HepG2 (cell line): ENCODE results near the gene EPB41L1. TPM values are rescaled to one million over a fixed set of nuclear protein-coding genes. Genes with fewer than 3 reads are reported as not detected.

Source experiments
- ARHGAP35 ChIP-seq: sonication (generic); formaldehyde crosslinking; IDR thresholded peaks from 2 replicates; pipeline ENCODE4 v1.9.0; 2022; ENCODE audit warnings: mild to moderate bottlenecking, inconsistent platforms, moderate library complexity, missing genetic modification reagents, borderline replicate concordance
- DNMT3B ChIP-seq: conservative IDR thresholded peaks from 2 replicates; pipeline ENCODE4 v1.6.1; 2016; ENCODE audit warnings: missing biosample characterization, control low read depth
- EED ChIP-seq: sonication (generic); formaldehyde crosslinking; IDR thresholded peaks from 2 replicates; pipeline ENCODE4 v1.5.0; 2020; ENCODE audit warnings: mild to moderate bottlenecking, missing genetic modification reagents
- HHEX ChIP-seq: IDR thresholded peaks from 2 replicates; pipeline ENCODE4 v1.6.1; 2016; ENCODE audit warnings: control low read depth
- HNRNPL ChIP-seq: fragments of 200-400 bp; formaldehyde crosslinking; IDR thresholded peaks from 2 replicates; pipeline ENCODE4 v1.6.1; 2017; ENCODE audit warnings: mild to moderate bottlenecking, low read depth, low read length
- NFYB ChIP-seq: sonication (generic); formaldehyde crosslinking; IDR thresholded peaks from 2 replicates; pipeline ENCODE4 v1.4.0; 2020; ENCODE audit warnings: missing genetic modification reagents
- SAFB2 ChIP-seq: sonication (generic); formaldehyde crosslinking; IDR thresholded peaks from 2 replicates; pipeline ENCODE4 v1.5.1; 2020; ENCODE audit warnings: missing genetic modification reagents, low read depth, mild to moderate bottlenecking, borderline replicate concordance
- SMAD3 ChIP-seq: sonication (generic); formaldehyde crosslinking; IDR thresholded peaks from 2 replicates; pipeline ENCODE4 v1.4.0; 2020; ENCODE audit warnings: missing genetic modification reagents
- TP53 ChIP-seq: sonication (generic); formaldehyde crosslinking; conservative IDR thresholded peaks from 2 replicates; pipeline ENCODE4 v1.4.0; 2020; ENCODE audit warnings: missing genetic modification reagents
- ZBTB3 ChIP-seq: sonication (generic); formaldehyde crosslinking; IDR thresholded peaks from 2 replicates; pipeline ENCODE4 v1.4.0; 2020; ENCODE audit warnings: low read depth, mild to moderate bottlenecking, moderate library complexity, missing genetic modification reagents, borderline replicate concordance
- ZIK1 ChIP-seq: sonication (generic); formaldehyde crosslinking; IDR thresholded peaks from 2 replicates; pipeline ENCODE4 v1.5.0; 2020; ENCODE audit warnings: mild to moderate bottlenecking, low read depth, missing genetic modification reagents, borderline replicate concordance
- ZNF256 ChIP-seq: sonication (generic); formaldehyde crosslinking; conservative IDR thresholded peaks from 2 replicates; pipeline ENCODE4 v1.4.0; 2020; ENCODE audit warnings: missing genetic modification reagents
- ZNF34 ChIP-seq: sonication (generic); formaldehyde crosslinking; IDR thresholded peaks from 2 replicates; pipeline ENCODE4 v1.4.0; 2020; ENCODE audit warnings: mild to moderate bottlenecking, missing genetic modification reagents, borderline replicate concordance
- ZNF354B ChIP-seq: sonication (generic); formaldehyde crosslinking; IDR thresholded peaks from 2 replicates; pipeline ENCODE4 v1.8.0; 2022; ENCODE audit warnings: mild to moderate bottlenecking, missing genetic modification reagents
- ZNF564 ChIP-seq: sonication (generic); formaldehyde crosslinking; IDR thresholded peaks from 2 replicates; pipeline ENCODE4 v1.8.1; 2023; ENCODE audit warnings: mild to moderate bottlenecking, missing genetic modification reagents
- ZNF652 ChIP-seq: IDR thresholded peaks from 2 replicates; pipeline ENCODE4 v1.6.1; 2016; ENCODE audit warnings: low read depth, borderline replicate concordance
- ZNF737 ChIP-seq: sonication (generic); formaldehyde crosslinking; IDR thresholded peaks from 2 replicates; pipeline ENCODE4 v1.5.0; 2020; ENCODE audit warnings: missing genetic modification reagents, mild to moderate bottlenecking, borderline replicate concordance
- polyA plus RNA-seq, 8 experiments: library from polyadenylated mRNA; depleted of rRNA in 3 of 8; stranded (reverse) in 7 of 8; unstranded in 1 of 8; fragments of >200 nt; fragmentation: Illumina TruSeq in 4 of 8; extraction: Trizol in 4 of 8; gene quantifications; 2 replicates each; pipeline versions ENCODE4 v1.2.1 to v1.2.3, GENCODE V29; 2011 to 2016; ENCODE audit warnings: low read depth in 4 of 8, missing spikeins in 1 of 8, mixed read lengths in 1 of 8; ENCODE audit not compliant: insufficient read depth in 1 of 8
- total RNA-seq, 5 experiments: library from RNA; depleted of rRNA; stranded (reverse); fragments of >200 nt; fragmentation: Illumina TruSeq; extraction: Trizol; gene quantifications; 2 replicates each; pipeline ENCODE4 v1.2.3, GENCODE V29; 2016; ENCODE audit warnings: low read depth in 1 of 5
- TF ChIP-seq, protein P1 (sequence below): sonication (generic); formaldehyde crosslinking; IDR thresholded peaks from 2 replicates; pipeline ENCODE4 v1.4.0; 2020; ENCODE audit warnings: missing genetic modification reagents, mild to moderate bottlenecking, borderline replicate concordance
- TF ChIP-seq, protein P2 (sequence below): sonication (generic); formaldehyde crosslinking; conservative IDR thresholded peaks from 2 replicates; pipeline ENCODE4 v1.8.0; 2022; ENCODE audit warnings: low read depth, missing genetic modification reagents
- TF ChIP-seq, protein P3 (sequence below): sonication (generic); formaldehyde crosslinking; IDR thresholded peaks from 2 replicates; pipeline ENCODE4 v1.8.0; 2022; ENCODE audit warnings: mild to moderate bottlenecking, missing genetic modification reagents, moderate library complexity
- TF ChIP-seq, protein P4 (sequence below): sonication (generic); formaldehyde crosslinking; IDR thresholded peaks from 2 replicates; pipeline ENCODE4 v1.9.0; 2021; ENCODE audit warnings: missing genetic modification reagents, borderline replicate concordance
- TF ChIP-seq, protein P5 (sequence below): sonication (generic); formaldehyde crosslinking; IDR thresholded peaks from 2 replicates; pipeline ENCODE4 v1.4.0; 2020; ENCODE audit warnings: missing genetic modification reagents; ENCODE audit errors: not compliant biosample characterization
- TF ChIP-seq, protein P6 (sequence below): sonication (generic); formaldehyde crosslinking; IDR thresholded peaks from 2 replicates; pipeline ENCODE4 v1.5.1; 2020; ENCODE audit warnings: mild to moderate bottlenecking, moderate library complexity, missing genetic modification reagents

EPB41L1 gene
- total and polyA plus RNA-seq, 2 of the 13 experiments (the other 11 are each of a cell fraction or from before 2014, with no cell fraction given), result 16.7 to 39.0 TPM

DNA sequence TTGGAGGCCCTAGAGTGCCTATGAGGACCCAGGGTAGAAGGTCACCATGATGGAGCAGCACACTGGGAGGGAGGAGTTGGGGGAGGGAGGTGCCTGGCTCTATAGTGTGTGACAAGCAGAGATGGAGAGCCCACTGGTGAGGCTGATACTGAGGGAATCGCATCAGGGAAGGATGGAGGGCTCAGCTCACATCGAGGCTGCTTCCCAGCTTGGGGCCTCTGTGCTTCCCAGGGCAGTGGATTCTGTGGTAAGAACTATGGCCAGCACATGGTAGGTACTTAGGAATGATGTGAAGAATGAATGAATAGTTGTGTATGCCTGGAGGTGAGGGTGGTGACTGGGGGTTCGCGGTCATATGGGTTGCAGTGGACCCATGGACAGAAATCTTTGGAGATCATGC is 1.3 kb upstream of the EPB41L1 start (continued):
- TF ChIP-seq, protein P1, sequence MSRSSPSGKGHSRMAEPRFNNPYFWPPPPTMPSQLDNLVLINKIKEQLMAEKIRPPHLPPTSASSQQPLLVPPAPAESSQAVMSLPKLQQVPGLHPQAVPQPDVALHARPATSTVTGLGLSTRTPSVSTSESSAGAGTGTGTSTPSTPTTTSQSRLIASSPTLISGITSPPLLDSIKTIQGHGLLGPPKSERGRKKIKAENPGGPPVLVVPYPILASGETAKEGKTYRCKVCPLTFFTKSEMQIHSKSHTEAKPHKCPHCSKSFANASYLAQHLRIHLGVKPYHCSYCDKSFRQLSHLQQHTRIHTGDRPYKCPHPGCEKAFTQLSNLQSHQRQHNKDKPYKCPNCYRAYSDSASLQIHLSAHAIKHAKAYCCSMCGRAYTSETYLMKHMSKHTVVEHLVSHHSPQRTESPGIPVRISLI (CRISPR knock-in tag), result no peak
- TF ChIP-seq TP53 (CRISPR knock-in tag), result no peak
- TF ChIP-seq, protein P2, sequence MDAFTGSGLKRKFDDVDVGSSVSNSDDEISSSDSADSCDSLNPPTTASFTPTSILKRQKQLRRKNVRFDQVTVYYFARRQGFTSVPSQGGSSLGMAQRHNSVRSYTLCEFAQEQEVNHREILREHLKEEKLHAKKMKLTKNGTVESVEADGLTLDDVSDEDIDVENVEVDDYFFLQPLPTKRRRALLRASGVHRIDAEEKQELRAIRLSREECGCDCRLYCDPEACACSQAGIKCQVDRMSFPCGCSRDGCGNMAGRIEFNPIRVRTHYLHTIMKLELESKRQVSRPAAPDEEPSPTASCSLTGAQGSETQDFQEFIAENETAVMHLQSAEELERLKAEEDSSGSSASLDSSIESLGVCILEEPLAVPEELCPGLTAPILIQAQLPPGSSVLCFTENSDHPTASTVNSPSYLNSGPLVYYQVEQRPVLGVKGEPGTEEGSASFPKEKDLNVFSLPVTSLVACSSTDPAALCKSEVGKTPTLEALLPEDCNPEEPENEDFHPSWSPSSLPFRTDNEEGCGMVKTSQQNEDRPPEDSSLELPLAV, result no peak
- TF ChIP-seq ARHGAP35 (CRISPR knock-in tag), result no peak
- TF ChIP-seq ZNF354B, result no peak
- no peak for TF ChIP-seq ZIK1
- TF ChIP-seq, protein P3, sequence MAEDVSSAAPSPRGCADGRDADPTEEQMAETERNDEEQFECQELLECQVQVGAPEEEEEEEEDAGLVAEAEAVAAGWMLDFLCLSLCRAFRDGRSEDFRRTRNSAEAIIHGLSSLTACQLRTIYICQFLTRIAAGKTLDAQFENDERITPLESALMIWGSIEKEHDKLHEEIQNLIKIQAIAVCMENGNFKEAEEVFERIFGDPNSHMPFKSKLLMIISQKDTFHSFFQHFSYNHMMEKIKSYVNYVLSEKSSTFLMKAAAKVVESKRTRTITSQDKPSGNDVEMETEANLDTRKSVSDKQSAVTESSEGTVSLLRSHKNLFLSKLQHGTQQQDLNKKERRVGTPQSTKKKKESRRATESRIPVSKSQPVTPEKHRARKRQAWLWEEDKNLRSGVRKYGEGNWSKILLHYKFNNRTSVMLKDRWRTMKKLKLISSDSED (CRISPR knock-in tag), result no peak
- no peak for TF ChIP-seq SMAD3 (CRISPR knock-in tag)
- TF ChIP-seq ZNF737 (CRISPR knock-in tag), result no peak
- TF ChIP-seq HHEX (CRISPR knock-in tag), result no peak
- no peak for TF ChIP-seq HNRNPL
- TF ChIP-seq, protein P4, sequence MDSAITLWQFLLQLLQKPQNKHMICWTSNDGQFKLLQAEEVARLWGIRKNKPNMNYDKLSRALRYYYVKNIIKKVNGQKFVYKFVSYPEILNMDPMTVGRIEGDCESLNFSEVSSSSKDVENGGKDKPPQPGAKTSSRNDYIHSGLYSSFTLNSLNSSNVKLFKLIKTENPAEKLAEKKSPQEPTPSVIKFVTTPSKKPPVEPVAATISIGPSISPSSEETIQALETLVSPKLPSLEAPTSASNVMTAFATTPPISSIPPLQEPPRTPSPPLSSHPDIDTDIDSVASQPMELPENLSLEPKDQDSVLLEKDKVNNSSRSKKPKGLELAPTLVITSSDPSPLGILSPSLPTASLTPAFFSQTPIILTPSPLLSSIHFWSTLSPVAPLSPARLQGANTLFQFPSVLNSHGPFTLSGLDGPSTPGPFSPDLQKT (CRISPR knock-in tag), result no peak
- TF ChIP-seq, protein P5, sequence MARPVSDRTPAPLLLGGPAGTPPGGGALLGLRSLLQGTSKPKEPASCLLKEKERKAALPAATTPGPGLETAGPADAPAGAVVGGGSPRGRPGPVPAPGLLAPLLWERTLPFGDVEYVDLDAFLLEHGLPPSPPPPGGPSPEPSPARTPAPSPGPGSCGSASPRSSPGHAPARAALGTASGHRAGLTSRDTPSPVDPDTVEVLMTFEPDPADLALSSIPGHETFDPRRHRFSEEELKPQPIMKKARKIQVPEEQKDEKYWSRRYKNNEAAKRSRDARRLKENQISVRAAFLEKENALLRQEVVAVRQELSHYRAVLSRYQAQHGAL (CRISPR knock-in tag), result no peak
- TF ChIP-seq ZBTB3 (CRISPR knock-in tag), result no peak
- TF ChIP-seq EED, result 0 out of 2 replicates have a peak, but pooled peaks have one; percentile 34
- TF ChIP-seq ZNF34 (CRISPR knock-in tag), result no peak
- TF ChIP-seq, protein P6, sequence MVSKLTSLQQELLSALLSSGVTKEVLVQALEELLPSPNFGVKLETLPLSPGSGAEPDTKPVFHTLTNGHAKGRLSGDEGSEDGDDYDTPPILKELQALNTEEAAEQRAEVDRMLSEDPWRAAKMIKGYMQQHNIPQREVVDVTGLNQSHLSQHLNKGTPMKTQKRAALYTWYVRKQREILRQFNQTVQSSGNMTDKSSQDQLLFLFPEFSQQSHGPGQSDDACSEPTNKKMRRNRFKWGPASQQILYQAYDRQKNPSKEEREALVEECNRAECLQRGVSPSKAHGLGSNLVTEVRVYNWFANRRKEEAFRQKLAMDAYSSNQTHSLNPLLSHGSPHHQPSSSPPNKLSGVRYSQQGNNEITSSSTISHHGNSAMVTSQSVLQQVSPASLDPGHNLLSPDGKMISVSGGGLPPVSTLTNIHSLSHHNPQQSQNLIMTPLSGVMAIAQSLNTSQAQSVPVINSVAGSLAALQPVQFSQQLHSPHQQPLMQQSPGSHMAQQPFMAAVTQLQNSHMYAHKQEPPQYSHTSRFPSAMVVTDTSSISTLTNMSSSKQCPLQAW (CRISPR knock-in tag), result 0 out of 2 replicates have a peak, but pooled peaks have one; percentile 5
- TF ChIP-seq ZNF564 (CRISPR knock-in tag), result 0 out of 2 replicates have a peak, but pooled peaks have one; percentile 58
- no peak for TF ChIP-seq ZNF652
- no peak for TF ChIP-seq ZNF256
- no peak for TF ChIP-seq NFYB (CRISPR knock-in tag)
- TF ChIP-seq SAFB2 (CRISPR knock-in tag), result no peak
- TF ChIP-seq DNMT3B (CRISPR knock-in tag), result 0 out of 2 replicates have a peak, but pooled peaks have one; percentile 51
